GM12865 (cell line): ENCODE data around the gene ZKSCAN8.
"Not testable (repeated sequence)": the region's sequence is repeated elsewhere in the genome, so short reads cannot be mapped to it uniquely, and the experiment has no call there.

Experiments used
- DNase-seq: peaks from one replicate; pipeline ENCODE4 v3.0.0; 2010; ENCODE audit warnings: low read depth
- H3K4me3 ChIP-seq: 2 replicates; pipeline ENCODE4 v1.5.1; 2011; ENCODE audit warnings: mild to moderate bottlenecking, low read depth, low read length, control low read depth
- CTCF ChIP-seq: IDR thresholded peaks from 2 replicates; pipeline ENCODE4 v1.5.1; 2011; ENCODE audit warnings: low read length, control low read depth, low read depth, inconsistent platforms; ENCODE audit not compliant: insufficient read depth; ENCODE audit errors: missing control alignments

ZKSCAN8 gene

DNA sequence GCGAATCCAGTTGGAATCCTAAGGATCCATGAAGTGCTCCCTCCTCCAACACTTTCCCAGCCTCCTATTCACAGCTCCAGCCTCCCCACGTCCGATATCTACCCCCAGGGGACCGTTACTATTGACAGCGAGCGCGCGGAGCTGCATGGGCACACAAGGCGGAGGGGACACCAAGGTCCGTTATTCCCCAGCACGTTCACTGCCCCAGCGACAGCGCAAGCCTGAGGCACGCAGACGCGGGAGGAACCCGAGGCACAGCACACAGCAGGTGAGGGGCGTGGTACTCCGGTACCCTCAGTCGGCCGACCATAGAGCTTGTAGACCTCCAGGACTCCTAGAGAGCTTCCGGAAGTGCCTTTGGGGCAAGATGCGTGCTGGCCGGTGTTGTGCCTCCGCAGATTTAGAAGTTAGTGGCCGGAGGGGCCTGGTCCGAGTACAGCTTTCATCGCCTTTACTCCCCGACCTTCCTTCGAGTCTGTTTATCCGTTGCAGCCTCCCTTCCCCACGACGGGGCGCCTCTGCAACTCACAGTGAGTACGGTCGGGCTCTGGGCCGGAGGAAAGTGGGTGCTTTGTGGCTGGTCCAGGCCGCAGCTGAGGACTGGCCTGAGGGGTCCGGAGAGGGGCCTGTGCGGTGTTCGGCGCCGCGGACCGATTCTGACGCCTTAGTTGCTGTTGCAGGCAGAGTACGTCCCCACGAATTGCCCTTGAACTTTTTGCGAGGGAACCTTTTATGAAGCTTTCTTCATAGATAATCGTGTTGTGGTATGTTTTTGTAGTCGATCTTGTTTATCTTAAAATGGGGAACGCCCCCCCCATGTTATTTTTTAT, at the start of gene ZKSCAN8:
Gene ZKSCAN8, plus strand, starts transcription at position 384 of the 830 bp plus-strand sequence. CDS start 6,525 bp downstream, outside the sequence.
- no peak for TF ChIP-seq CTCF
- DNase-seq, result peak; percentile 95
- H3K4me3 ChIP-seq, result peak within 1 kb of the TSS; percentile 94

DNA sequence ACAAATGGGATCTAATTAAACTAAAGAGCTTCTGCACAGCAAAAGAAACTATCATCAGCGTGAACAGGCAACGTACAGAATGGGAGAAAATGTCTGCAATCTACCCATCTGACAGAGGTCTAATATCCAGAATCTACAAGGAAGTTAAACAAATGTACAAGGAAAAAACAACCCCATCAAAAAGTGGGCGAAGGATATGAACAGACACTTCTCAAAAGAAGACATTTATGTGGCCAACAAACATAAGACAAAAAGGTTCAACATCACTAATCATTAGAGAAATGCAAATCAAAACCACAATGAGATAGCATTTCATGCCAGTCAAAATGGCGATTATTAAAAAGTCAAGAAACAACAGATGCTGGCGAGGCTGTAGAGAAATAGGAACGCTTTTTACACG, 39.5 kb upstream of the ZKSCAN8 start:
- not testable (repeated sequence) for H3K4me3 ChIP-seq, DNase-seq

- DNase-seq, result not testable (repeated sequence)
Measured at GRCh38 chr6:28102699-28103098, 39.0 kb upstream of the ZKSCAN8 start.

DNA sequence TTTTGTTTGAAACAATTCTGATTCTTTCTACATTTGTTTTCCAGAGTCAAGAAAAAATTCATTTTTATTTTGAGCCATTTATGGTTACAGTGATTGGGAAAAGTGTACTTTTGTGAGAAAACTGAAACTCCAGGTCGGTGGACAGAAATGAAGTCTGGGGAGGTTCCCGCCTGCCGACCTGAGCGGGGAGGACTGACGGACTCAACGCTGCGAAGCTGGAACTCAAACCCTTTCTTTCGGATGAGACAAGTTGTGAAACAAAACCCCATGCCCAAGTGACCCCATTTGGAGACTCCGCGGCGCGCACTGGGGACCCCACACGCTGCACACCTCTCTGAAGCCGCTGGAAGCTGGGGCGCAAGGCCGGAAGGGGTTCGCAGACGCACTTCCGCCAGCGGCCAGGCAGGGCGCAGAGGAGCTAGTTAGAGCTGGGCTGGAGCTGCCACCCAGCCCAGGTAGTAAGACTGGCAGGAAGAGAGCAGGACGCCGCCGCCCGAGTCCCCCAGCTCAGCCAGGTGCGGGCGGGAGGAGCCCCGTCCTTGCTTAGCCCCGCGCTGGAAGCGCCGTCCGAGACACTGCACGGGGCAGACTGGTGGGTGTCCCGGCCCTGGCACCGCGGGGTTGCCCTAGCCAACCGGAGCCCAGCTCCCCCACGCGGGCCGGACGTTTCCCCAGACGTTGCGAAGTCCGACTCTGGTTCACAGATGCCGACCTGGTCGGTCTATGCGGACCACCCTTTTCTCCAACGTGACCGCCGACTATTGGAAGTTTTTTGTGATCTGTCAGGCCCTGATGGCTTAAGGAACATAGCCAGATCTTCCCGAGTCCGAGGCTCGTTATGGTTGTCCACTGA, 37.1 kb upstream of the ZKSCAN8 start:
- peak; percentile 94 for DNase-seq
- H3K4me3 ChIP-seq, result peak overlapping the region; percentile 78
- TF ChIP-seq CTCF, result peak; percentile 62

More at GRCh38 chr6:28102699-28103098, 39.0 kb upstream of the ZKSCAN8 start:
- not testable (repeated sequence) for H3K4me3 ChIP-seq

DNA sequence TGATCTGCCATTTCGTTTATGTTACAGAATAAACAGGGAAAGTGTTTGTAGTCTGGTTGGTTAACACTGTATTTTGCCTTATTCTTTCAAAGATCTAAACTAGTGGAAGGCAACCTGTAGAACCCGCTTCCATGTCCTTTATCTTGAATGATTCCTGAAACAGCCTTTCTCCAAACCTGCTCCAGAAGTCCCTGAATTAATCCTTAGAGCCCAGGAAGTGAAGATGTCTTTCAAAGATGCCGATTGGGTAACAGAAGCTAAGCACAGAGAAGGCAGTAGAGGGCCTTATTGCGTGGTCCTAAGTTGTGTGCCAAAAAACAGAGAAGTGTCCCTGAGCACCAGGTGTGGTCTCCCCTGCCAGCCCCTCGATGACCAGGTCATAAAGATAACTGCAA, 36.4 kb upstream of the ZKSCAN8 start:
- peak; percentile 48 for DNase-seq
- no peak for TF ChIP-seq CTCF
- H3K4me3 ChIP-seq, result peak overlapping the region; percentile 78

GRCh38 chr6:28107506-28107905, 34.2 kb upstream of the ZKSCAN8 start:
- no peak for TF ChIP-seq CTCF
- no peak for DNase-seq
- H3K4me3 ChIP-seq, result no peak overlapping the region

DNA sequence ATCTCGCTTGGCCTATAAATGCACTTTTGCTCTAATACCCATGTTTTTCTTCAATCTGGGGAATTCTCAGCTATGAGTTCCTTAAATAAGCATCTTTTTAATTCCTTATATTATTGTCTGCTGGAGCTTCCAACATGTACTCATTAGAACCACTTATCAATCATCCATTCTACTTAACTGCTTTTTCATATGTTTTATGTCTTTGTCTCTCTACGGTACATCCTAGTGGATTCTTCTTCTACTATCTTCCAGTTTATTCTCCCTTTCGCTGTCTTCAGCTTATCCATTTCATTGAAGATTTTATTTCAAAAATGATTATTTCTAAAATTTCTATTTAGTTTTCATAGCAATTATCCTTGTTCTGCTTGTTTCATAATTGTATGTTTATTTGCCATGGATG, 29.7 kb upstream of the ZKSCAN8 start:
- no peak for TF ChIP-seq CTCF
- no peak for DNase-seq
- no peak overlapping the region for H3K4me3 ChIP-seq
